K562 (cell line): ENCODE results near the gene VPS26A. TPM values are rescaled to one million over a fixed set of nuclear protein-coding genes. Genes with fewer than 3 reads are reported as not detected.

Source experiments
- E2F1 ChIP-seq: sonication (generic); formaldehyde crosslinking; IDR thresholded peaks from 2 replicates; pipeline ENCODE4 v1.8.1; 2023; ENCODE audit warnings: mild to moderate bottlenecking, missing genetic modification reagents, moderate library complexity
- HMBOX1 ChIP-seq: sonication (generic); IDR thresholded peaks from 2 replicates; pipeline ENCODE4 v1.6.1; 2016
- MAZ ChIP-seq, 2 experiments: fragments of 450-650 bp in 1 of 2; sonication (generic) in 1 of 2; formaldehyde crosslinking; IDR thresholded peaks in 1 of 2; conservative IDR thresholded peaks in 1 of 2; 2 replicates each; pipeline versions ENCODE4 v1.4.0 to v1.5.0; 2020; ENCODE audit warnings: mild to moderate bottlenecking in 1 of 2, missing genetic modification reagents in 1 of 2
- PATZ1 ChIP-seq: fragments of 250-450 bp; sonication (Bioruptor Pico); IDR thresholded peaks from 2 replicates; pipeline ENCODE4 v1.5.0; 2020; ENCODE audit warnings: mild to moderate bottlenecking, borderline replicate concordance
- POLR2B ChIP-seq: fragments of 450-650 bp; IDR thresholded peaks from 2 replicates; pipeline ENCODE4 v1.6.1; 2018; ENCODE audit warnings: low read depth; ENCODE audit not compliant: partially characterized antibody
- POLR3A ChIP-seq: IDR thresholded peaks from 2 replicates; pipeline ENCODE4 v1.6.1; 2011; ENCODE audit warnings: borderline replicate concordance, mild to moderate bottlenecking, moderate library complexity; ENCODE audit not compliant: insufficient read length, insufficient read depth; ENCODE audit errors: extremely low read depth
- POLR3G ChIP-seq: IDR thresholded peaks from 2 replicates; pipeline ENCODE4 v1.6.1; 2011; ENCODE audit not compliant: insufficient read length, insufficient replicate concordance; ENCODE audit errors: extremely low read depth
- SMARCB1 ChIP-seq: IDR thresholded peaks from 2 replicates; pipeline ENCODE4 v1.6.1; 2011; ENCODE audit warnings: improper control_type of control experiment, low read depth; ENCODE audit not compliant: insufficient read length
- TFAM ChIP-seq: fragments of 250-450 bp; sonication (Bioruptor Pico); conservative IDR thresholded peaks from 2 replicates; pipeline ENCODE4 v1.5.0; 2021; ENCODE audit warnings: mild to moderate bottlenecking, moderate library complexity
- ZNF146 ChIP-seq: IDR thresholded peaks from one replicate; pipeline ENCODE4 v1.6.1; 2018; ENCODE audit warnings: missing compliant biosample characterization; ENCODE audit not compliant: unreplicated experiment
- ZNF232 ChIP-seq: sonication (generic); formaldehyde crosslinking; IDR thresholded peaks from 2 replicates; pipeline ENCODE4 v1.8.0; 2022; ENCODE audit warnings: mild to moderate bottlenecking, missing genetic modification reagents
- ZNF318 ChIP-seq, 2 experiments: fragments of 450-650 bp; IDR thresholded peaks; 2 replicates each; pipeline ENCODE4 v1.6.1; 2016; ENCODE audit warnings: mild to moderate bottlenecking in 2 of 2, borderline replicate concordance in 1 of 2, low read depth in 1 of 2, moderate library complexity in 1 of 2
- ZNF77 ChIP-seq: fragments of 250-450 bp; sonication (Bioruptor Pico); IDR thresholded peaks from 2 replicates; pipeline ENCODE4 v1.5.0; 2020
- polyA plus RNA-seq, 8 experiments: library from polyadenylated mRNA; depleted of rRNA in 4 of 8; stranded (reverse) in 5 of 8; unstranded in 3 of 8; fragments of >200 nt; fragmentation: Nextera tagmentation in 2 of 8; fragmentation: Illumina TruSeq in 1 of 8; extraction: Ambion mirVana in 2 of 8; extraction: Trizol in 1 of 8; gene quantifications; 2 replicates each; pipeline versions ENCODE4 v1.2.1 to v1.2.3, GENCODE V29; 2011 to 2014; ENCODE audit warnings: inconsistent platforms in 1 of 8, missing spikeins in 1 of 8
- total RNA-seq, 7 experiments: library from RNA; depleted of rRNA in 6 of 7; stranded (reverse); fragments of >200 nt in 6 of 7; fragmentation: Illumina TruSeq in 2 of 7; extraction: Trizol in 2 of 7; gene quantifications; 2 replicates each; pipeline versions ENCODE4 v1.2.1 to v1.2.3, GENCODE V29; 2011 to 2021; ENCODE audit warnings: low replicate concordance in 1 of 7

The VPS26A gene
- total and polyA plus RNA-seq, 9 of the 15 experiments (the other 6 are each of a cell fraction or from before 2014, with no cell fraction given): 47.1 to 137 (median 69.3) TPM

GRCh38 chr10:69180525-69181204, 56.7 kb downstream of the VPS26A start (continued):
- no peak for TF ChIP-seq PATZ1
- TF ChIP-seq POLR3G: no peak
- TF ChIP-seq E2F1 (CRISPR knock-in tag): no peak
- TF ChIP-seq HMBOX1: no peak
- TF ChIP-seq MAZ (CRISPR knock-in tag; conservative IDR thresholded peaks at IDR 0.05 in 1 of 2, IDR thresholded peaks at IDR 0.05 in 1 of 2): no peak
- no peak for TF ChIP-seq ZNF318 (IDR thresholded peaks at IDR 0.05; ENCODE audit: borderline replicate concordance in 1 of 2, low read depth in 1 of 2)
- 0 out of 2 replicates have a peak, but pooled peaks have one; percentile 43 for TF ChIP-seq ZNF232 (CRISPR knock-in tag)
- TF ChIP-seq POLR2B: no peak
- TF ChIP-seq ZNF146: no peak
- TF ChIP-seq TFAM: no peak
- TF ChIP-seq POLR3A: no peak
- no peak for TF ChIP-seq ZNF77
- no peak for TF ChIP-seq SMARCB1
